NCI-H460 (cell line): ENCODE data around the gene MLXIP. TPM values are rescaled to one million over a fixed set of nuclear protein-coding genes. Genes with fewer than 3 reads are reported as not detected.

Experiments
- DNase-seq: peaks from one replicate; pipeline ENCODE4 v3.0.0-alpha.2; 2016; ENCODE audit warnings: low read depth; ENCODE audit errors: extremely low read depth
- total RNA-seq: library from RNA; depleted of rRNA; stranded (reverse); fragments of >200 nt; shearing (Covaris generic); gene quantifications from 2 replicates; pipeline ENCODE4 v1.2.3, GENCODE V29; 2014

MLXIP gene
- total RNA-seq, 1 experiment from 2014 or later = 8.5 TPM

DNA sequence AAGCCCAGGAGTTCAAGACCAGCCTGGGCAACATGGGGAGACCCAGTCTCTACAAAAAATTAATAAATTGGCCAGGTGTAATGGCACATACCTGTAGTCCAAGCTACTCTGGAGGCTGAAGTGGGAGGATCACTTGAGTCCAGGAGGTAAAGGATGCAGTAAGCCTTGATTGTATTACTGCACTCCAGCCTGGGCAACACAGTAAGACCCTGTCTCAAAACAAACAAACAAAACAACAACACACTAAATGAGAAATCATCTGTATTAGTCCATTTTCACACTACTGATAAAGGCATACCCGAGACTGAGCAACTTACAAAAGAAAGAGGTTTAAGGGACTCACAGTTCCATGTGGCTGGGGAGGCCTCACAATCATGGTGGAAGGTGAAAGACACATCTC, 4.7 kb upstream of the MLXIP start:
- no peak for DNase-seq

DNA sequence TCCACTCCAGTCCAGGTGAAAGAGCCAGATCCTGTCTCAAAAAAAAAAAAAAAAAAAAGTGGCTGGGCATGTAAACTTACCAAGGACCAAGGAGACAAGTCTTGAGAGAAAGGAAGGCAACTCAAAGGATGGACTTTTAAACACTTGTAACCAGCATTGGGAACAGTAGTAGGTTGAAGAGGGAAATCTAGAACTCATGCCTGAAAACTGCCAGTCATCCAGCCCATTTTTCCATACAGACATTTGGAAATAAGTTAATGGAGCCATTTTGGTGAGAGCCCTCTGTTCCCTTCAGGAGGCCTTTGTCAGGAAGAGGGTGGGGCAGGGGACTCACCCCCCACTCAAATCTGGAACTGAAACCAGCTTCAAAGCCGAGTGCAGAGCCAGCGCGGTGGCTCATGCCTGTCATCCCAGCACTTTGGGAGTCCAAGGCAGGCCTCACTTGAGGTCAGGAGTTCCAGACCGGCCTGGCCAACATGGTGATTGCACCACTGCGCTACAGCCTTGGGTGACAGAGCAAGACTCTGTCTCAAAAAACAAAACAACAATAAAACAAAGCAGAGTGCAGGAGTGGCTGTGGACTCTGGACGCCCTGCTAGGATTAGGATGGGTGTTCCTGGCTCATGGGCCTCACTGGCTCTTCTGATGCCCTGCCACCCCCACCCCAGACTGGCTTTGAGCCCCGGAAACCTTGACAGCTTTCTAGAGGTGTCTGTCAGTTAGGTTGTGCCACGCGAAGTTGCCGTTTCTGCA, 1.6 kb upstream of the MLXIP start:
- no peak for DNase-seq

DNA sequence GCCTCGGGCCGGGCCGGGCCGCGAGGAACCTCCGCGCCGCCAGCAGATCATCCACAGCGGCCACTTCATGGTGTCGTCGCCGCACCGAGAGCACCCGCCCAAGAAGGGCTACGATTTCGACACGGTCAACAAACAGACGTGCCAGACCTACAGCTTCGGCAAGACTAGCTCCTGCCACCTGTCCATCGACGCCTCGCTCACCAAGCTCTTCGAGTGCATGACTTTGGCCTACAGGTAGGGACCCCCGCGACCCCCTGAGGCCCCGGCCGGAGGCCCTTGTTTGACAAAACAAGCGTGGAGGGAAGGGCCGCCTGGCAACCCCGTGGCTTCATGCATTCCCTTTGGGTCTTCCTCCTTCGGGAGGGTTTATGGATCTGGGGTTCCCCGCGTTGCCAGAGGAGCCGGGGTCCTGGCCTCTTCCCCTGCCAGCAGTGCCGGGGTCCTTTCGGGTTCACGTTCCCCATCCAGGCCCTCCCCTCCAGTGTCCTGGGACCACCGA, 526 bp downstream of the MLXIP start:
- no peak for DNase-seq

DNA sequence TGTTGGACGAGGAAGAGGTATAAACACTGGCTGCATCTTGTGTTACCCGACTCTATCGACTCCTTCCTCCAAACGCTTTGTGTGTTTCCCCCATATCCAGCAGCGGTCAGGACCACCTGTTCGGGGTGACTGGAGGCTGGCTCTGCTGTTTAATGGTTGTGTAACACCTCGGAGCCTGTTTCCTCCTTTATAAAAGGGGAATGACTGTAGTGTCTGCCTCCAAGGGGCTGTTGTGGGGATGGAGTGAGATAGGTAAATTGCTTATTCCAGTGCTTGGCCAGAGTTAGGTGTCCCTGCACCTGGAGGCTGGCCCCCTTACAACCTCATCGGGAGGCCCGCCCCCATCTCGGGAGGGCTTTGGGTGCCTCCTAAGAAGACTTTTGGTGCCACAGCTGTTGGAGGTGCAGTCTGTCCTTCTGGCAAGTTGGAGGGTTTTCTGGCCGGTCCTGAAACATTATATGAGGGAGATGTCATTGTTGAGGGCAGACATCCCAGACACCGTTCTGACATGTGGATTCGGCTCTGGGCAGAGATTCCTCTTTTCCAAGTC, 1.1 kb downstream of the MLXIP start:
- DNase-seq = no peak

DNA sequence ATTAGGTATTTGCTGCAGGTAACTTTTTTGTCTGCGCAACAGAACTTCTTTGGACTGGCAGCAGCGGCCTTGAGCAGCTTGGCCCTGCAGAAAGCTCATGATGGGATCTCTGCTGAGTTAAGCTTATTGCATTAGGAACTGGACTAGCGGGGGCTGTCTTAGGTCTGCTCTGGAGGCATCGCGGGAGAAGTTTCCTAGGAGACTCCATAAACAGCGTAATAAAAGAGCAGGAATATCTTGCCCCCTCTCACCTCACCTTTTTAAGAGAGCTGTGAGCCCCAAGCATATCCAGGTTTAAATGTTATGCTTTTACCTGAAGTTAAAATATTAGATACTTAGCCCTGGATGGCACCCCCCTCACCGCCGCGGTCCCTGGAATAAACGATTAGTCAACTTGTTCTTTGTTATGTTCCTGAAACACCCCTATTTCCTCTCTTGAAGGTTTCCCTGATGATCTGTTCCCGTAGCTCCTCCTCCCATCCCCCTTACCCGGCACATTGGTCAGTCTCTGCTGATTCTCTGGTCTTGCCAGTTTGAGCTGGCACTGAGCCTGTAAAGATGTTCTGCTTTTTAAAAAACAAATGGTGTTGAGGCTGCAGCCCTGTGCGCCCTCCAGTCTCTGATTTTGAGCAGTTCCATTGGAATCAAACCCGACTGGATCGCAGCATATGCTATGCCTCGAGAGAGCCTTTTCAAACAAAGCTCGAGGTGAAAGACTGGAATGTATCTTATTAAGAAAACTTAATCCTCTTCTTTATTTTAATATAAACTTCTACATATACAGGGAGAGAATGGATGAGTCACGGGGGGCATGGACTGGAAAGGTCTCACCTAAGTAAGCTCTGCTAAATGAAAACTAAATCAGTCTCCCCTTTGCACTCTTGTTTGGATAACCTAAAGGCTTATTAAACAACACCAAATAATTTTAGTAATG, 1.9 kb downstream of the MLXIP start:
- DNase-seq = no peak

DNA sequence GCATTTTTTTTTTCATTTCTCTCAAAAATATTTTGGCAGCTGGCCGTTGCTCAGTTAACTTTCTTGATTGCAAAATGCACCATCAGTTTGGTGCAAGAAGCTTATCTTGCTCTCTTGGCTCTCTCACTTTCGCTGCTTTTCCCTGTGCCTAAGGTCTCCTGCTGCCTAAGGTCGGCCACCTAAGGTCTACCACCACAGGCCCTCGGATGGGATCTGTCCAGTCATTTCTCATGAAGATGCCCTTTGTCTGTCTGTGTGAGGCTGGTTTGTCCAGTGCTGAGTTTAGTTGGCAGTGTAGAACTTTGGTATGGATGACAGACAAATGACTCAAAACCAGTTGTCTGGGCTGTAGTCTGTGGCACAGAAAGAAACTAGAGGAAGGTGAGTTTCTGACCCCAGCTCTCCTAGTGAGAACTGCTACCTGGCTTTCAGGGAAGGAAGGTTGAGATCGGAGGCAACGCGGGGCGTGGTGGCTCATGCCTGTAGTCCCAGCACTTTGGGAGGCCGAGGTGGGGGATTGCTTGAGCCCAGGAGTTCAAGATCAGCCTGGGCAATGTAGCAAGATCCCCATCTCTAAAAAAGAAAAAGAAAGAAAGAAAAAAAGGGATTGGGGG, 2.6 kb downstream of the MLXIP start:
- DNase-seq = no peak

DNA sequence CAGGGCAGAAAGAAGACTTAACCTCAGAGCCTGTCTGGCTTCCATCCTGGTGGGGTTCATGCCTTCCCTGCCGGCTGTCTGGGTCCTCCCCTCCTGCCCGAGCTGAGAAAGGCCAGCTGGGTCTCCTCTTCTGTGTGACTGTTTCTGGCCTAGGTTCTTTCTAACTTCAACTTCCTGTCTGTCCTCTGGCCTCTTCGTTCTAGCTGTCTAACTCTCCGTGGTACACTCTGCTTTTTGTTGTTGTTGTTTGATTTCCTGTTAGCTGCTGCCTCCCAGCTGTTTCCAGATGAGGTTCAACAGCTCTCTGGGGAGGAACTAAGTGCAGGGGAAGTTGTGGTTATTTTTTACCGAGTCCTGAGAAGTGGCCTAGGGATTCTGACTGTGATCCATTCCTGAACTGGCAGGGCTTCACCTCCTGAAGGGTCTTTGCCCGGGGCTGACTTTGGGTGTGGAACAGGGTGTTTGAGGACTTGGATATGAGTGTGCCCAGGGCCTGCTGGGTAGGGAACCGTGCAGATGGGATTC, 3.2 kb downstream of the MLXIP start:
- no peak for DNase-seq

DNA sequence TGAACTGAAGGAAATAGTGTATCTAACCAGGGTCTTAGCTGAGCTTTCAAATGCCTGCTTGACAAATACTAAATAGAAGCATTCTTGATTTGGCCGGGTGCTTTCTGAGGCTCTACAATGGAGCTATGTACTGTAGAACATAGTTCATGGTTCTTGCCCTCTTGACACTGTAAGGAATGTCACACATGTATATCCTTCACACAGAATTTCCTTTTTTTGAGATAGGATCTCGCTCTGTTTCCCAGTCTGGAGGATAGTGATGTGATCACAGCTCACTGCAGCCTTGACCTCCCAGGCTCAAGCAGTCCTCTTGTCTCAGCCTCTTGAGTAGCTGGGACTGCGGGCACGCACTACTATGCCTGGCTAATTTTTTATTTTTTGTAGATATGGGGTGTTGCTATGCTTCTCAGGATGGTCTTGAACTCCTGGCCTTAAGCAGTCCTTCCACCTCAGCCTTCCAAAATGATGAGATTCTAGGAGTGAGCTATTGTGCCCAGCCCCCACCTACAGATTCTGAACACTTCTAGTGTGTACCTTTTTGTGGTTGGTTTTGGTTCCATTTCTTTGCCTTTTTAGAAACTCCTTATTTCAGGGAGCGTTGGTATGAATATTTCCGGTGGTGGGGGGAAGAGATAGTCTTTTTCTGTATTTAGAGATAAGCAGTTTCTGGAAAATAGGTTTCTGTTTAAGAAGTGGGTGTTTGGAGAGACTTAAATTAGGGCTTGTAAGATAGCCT, 4.2 kb downstream of the MLXIP start:
- no peak for DNase-seq

DNA sequence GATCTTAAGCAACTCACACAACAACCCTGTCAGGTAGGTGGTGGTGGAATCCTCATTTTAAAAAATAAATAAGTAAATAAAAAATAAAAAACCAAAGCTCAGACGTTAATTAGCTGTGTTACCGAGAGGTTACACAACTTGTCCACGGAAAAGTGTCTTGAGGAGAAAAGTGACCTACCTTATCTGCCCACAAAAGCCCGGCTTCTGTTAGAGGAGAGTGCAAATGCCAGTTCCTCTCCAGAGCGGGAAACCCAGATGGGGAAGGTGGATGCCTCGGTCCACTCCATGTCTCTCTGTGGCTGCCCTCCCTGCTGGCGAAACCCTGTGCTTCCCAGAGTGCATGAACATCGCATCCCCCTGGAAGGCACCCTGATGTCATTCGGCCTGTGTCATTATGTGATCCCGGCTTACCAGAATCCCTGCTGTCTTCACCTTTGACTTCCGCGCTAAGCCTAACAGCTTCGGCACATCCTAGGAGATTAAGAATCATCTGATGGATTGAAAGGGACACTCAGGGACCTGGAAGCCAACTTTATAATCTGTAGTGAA, 6.4 kb downstream of the MLXIP start:
- DNase-seq = no peak

DNA sequence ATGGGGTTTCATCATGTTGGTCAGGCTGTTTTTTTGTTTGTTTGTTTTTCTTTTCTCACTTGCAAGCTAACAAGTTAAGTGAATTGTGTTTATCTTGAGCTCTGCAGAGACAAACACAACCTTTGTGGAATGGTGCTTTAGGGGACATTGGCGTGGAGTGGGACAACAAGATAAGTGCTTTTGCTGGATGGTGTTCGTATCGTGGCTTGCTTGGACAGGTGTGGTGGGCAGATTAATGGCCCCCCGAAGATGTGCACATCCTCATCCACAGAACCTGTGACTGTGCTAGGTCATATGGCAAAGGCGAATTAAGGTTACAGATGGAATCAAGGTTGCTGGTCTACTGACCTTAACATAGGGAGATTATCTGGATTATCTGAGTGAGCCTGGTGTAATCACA, 7.0 kb downstream of the MLXIP start:
- no peak for DNase-seq

DNA sequence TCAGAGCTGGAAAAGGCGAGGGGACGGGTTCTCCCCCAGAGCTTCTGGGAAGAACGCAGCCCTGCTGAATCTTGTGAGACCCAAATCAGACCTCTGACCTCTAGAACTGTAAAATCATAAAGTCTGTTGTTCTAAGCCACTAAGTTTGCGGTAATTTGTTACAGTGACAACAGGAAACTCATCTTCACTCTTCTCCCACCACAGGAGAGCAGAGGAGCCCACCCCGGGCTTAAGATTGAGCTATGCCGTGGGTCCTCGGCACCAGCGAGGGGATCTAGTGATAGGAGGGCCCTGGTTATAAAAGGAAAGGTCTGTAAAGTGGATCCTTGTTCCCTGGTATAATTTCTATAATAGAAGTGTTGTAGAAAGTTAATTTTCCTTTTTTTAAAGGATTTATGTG, 7.6 kb downstream of the MLXIP start:
- no peak for DNase-seq

DNA sequence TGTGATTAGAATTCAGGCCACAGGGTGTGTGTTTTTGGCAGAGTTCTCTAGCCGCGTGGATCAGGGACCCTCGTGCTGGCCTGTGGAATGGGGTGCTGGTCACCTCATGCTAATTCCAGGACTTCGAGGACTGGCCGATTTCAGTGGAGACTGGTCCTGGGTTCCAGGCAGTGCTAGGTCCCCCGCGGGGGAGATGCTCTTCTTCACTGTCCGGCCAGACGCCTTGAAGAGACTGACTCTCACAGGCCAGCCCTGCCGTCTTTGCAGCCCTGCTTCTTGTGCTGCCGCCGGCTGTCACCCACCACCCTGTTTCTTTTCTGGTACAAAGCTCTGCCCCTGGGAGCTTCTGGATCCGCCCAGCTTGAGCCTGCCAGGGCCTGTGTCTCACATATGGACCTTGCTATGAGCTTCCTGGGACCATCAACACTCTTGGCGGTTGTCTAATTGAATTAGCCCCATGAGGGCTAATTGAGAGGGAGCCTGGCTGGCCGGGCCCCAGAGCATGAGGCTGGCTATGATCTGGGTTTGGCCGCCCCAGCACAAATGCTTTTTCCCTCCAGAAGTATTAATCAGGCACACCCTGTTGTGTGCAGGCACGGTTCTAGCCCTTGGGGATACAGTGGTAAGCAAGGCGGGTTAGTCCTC, 8.2 kb downstream of the MLXIP start:
- DNase-seq = no peak

DNA sequence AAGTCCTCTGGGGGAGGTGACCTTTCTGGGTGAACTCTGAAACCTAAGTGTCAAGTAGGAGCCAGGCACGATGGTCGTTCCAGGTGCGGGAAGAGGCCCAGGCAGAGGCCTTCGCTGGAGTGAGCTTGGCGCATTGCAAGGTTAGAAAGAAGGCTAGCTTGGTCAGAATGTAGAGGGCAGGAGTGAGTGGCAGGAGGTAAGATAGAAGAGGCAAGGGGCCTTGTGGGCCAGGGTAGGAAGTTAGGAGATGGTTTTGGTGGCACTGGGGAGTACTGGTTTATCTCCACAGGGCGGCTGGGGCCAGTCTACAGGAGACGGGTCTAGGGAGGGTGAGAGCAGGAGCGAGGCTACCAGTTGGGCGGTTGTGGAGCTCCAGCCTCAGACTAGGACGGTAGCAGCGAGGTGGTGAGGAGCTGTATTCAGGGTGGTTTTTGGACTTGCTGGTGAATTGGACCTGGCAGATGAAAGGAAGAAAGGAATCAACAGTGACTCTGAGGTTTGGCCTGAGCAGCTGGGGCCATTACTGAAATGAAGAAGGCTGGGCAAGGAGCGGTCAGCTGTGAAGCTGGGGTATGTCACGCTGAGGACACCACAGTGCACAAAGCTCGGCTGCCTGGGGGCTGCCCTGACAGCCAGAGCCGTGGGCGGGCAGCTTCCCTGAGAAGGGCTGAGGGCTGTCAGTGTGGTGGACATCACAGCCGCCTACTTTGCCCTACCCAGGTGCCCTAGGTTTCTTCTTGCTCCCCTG, 9.0 kb downstream of the MLXIP start:
- no peak for DNase-seq

DNA sequence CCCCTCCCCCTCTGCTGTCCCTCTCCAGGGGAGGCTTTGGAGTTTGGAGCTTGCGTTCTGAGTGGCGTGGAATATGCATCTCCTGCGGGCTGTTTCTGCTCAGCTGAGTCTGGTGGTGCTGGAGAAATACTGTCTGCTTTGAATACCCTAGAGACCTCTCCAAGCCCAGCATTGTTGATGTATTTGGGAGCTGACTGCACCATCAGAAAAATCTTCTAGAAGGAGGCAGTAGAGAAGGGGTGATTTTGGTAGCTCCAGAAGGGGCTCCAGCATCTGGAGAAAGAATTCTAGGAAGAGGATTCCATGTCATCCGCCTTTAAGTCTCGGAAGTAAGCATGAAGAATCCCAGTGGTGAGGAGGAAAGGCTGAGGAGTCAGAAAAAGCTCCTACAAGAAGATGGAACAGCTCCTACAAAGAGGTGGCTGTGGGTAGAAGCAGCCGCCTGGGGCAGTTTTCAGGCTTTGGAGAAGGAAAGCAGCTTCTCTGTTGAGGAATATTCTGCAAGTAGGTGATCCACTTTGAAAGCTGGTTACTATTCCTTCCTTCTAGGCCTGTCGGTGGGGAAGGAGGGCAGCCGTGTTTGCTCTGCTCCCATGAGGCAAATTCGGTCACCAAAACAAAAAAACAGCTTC, 9.7 kb downstream of the MLXIP start:
- DNase-seq = no peak

DNA sequence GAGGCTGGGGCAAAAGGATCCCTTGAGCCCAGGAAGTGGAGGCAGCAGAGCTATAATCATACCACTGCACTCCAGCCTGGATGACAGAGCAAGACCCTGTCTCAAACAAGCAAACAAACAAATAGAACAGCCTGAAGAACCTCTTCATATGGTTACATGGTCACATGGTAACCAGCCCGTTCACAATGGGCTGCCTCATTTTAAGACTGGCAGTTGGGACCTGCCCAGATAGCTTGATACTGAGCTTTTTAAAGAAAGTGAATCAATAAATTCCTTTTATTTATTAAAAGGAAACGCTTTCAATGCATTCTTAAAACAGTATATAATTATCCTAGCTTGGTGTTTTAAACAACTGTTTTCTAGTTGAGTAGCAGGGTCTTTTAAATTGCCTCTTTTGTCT, 10.5 kb downstream of the MLXIP start:
- no peak for DNase-seq

DNA sequence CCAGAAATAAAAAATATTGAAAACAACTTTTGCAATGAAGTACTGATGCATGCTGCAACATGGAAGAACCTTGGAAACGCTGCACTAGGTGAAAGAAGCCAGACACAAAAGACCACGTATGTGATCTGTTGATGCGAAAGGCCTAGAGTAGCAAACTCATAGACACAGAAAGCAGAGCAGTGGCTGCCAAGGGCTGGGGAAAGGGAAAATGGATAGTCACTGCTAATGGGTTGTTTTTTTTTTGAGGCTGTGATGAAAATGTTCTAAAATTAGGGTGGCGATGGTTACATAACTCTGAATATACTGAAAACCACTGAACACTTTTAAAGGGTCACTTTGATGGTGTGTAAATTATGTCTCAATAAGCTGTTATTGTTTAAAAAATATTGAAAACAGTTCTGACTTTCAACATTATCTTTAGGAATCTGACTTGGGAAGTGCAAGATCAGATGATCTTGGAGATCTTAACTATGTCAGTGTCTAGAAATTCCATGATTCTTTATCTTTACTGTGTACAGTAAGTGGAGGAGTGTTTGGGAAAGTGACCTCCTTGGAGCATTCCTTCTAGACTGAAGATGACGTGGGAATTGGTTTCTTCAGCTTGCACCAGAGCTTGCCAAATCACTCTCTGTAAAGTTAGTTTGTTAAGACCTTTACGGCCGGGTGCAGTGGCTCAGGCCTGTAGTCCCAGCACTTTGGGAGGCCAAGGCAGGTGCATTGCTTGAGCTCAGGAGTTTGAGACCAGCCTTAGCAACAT, 12.4 kb downstream of the MLXIP start:
- no peak for DNase-seq

DNA sequence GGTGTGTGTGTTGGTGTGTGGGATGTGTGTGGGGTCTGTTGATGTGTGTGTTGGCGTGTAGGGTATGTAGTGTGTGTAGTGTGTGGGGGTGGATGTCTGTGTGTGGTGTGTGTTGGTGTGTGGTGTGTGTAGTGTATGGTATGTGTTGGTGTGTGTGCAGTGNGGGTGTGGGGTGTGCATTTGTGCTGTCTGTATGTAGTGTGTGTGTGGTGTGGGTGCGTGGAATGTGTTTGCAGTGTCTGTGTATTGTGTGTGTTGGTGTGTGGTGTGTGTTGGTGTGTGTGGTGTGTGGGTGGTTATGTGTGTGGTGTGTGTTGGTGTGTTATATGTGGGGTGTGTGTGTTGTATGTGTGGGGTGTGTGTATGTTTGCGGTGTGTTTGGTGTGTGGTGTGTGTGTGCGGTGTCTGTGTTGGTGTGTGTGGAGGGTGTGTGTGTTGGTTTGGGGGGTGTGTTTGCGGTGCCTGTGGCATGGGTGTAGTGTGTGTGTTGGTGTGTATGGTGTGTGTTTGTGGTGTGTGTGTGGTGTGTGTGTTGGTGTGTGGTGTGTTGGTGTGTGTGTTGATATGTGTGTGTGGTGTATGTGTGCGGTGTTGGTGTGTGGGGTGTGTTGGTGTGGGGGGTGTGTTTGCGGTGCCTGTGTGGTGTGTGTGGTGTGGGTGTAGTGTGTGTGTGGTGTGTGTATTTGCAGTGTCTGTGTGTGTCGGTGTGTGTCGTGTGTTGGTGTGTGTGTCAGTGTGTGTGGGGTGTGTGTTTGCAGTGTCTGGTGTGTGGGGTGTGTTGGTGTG, 14.7 kb downstream of the MLXIP start:
- DNase-seq = no peak
